Progenitor cell of endocrine pancreas (in vitro differentiated cells): Measurements from ENCODE around the gene PCDHAC1. TPM values are rescaled to one million over a fixed set of nuclear protein-coding genes. Genes with fewer than 3 reads are reported as not detected.

Source experiments
- DNase-seq: peaks from one replicate; pipeline ENCODE4 v3.0.0; 2021; ENCODE audit warnings: low spot score; ENCODE audit not compliant: unreplicated experiment
- H3K27ac Mint-ChIP-seq: 2 replicates; pipeline ENCODE4 v1.8.0; 2021; ENCODE audit warnings: mild to moderate bottlenecking, moderate library complexity, mixed read lengths
- H3K27me3 Mint-ChIP-seq: 2 replicates; pipeline ENCODE4 v1.8.0; 2021; ENCODE audit warnings: mixed read lengths
- H3K36me3 Mint-ChIP-seq: 2 replicates; pipeline ENCODE4 v1.8.0; 2022; ENCODE audit warnings: mixed read lengths; ENCODE audit not compliant: insufficient read depth
- H3K4me1 Mint-ChIP-seq: 2 replicates; pipeline ENCODE4 v1.8.0; 2021; ENCODE audit warnings: low read depth, mixed read lengths
- H3K4me3 Mint-ChIP-seq: 2 replicates; pipeline ENCODE4 v1.8.0; 2021; ENCODE audit warnings: low read depth, mild to moderate bottlenecking, moderate library complexity, mixed read lengths
- H3K9me3 Mint-ChIP-seq: 2 replicates; pipeline ENCODE4 v1.8.0; 2021; ENCODE audit warnings: low read depth, mixed read lengths
- total RNA-seq: library from RNA; stranded (reverse); gene quantifications from 2 replicates; pipeline ENCODE4 v1.2.1, GENCODE V29; 2021
- TF ChIP-seq, protein P1 (sequence below): fragments of 200-600 bp; sonication (generic); IDR thresholded peaks from one replicate; pipeline ENCODE4 v1.5.0; 2021; ENCODE audit warnings: antibody characterized with exemption, mild to moderate bottlenecking; ENCODE audit not compliant: unreplicated experiment

Gene PCDHAC1
- total RNA-seq, 1 donor from 2014 or later, result 7.7 TPM

DNA sequence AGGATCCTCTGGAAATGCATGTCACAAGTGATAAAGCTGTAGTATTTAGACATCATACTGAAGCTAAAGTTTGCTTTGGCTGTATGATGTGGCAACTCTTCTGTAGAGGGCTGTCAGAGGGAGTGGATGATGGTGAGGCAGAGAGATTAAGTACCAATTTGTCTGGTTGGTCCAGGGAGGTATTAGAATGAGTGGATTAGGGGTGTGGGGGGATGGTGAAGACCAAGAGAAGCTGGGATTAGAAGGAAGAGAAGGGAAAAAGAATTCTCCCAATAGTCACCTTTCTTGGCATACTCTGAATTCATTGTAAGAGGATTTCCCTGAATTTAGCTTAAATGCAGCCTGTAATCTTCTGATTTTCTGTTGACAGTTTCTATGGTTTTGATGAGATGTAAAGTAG is 43.8 kb downstream of the PCDHAC1 start:
- Mint-ChIP-seq H3K36me3 (peaks cover 3% of the 10 kb centered on the region), H3K27ac (no peak overlapping the region), H3K4me3 (no peak overlapping the region), H3K9me3 (no peaks in the 10 kb centered on the region), H3K4me1 (peaks cover 5% of the 10 kb centered on the region), H3K27me3 (peaks cover 26% of the 10 kb centered on the region)
- DNase-seq, result no peak
- TF ChIP-seq, protein P1, sequence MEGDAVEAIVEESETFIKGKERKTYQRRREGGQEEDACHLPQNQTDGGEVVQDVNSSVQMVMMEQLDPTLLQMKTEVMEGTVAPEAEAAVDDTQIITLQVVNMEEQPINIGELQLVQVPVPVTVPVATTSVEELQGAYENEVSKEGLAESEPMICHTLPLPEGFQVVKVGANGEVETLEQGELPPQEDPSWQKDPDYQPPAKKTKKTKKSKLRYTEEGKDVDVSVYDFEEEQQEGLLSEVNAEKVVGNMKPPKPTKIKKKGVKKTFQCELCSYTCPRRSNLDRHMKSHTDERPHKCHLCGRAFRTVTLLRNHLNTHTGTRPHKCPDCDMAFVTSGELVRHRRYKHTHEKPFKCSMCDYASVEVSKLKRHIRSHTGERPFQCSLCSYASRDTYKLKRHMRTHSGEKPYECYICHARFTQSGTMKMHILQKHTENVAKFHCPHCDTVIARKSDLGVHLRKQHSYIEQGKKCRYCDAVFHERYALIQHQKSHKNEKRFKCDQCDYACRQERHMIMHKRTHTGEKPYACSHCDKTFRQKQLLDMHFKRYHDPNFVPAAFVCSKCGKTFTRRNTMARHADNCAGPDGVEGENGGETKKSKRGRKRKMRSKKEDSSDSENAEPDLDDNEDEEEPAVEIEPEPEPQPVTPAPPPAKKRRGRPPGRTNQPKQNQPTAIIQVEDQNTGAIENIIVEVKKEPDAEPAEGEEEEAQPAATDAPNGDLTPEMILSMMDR, result no peak

DNA sequence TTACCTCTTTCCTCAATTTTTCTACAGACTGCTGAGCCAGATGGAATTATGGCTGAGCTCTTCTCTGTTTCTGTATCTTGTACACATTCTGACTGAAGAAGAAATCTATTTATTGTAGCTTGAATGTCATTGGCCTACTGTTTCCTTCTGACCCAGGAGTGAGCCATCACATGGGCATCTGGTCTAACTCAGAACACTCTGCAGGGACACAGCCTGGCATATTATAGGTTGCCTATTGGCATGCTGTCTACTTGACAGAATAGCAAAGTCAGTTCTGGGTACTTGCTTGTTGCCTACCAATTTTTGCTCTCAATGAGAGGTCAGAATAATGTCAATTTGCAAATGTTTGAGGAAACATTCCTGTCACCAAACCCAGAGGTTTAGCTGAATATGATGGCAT is 47.5 kb downstream of the PCDHAC1 start:
- DNase-seq, result no peak
- H3K4me1 Mint-ChIP-seq, result no peaks in the 10 kb centered on the region
- no peak overlapping the region for H3K27ac Mint-ChIP-seq
- no peaks in the 10 kb centered on the region for H3K9me3 Mint-ChIP-seq
- peaks cover 3% of the 10 kb centered on the region for H3K27me3 Mint-ChIP-seq
- H3K4me3 Mint-ChIP-seq, result no peak overlapping the region
- H3K36me3 Mint-ChIP-seq, result no peaks in the 10 kb centered on the region
- TF ChIP-seq, protein P1, result no peak

- Mint-ChIP-seq H3K4me3 (no peak overlapping the region), H3K4me1 (no peaks in the 10 kb centered on the region), H3K36me3 (no peaks in the 10 kb centered on the region), H3K27ac (no peak overlapping the region), H3K27me3 (no peaks in the 10 kb centered on the region), H3K9me3 (no peaks in the 10 kb centered on the region)
- no peak for DNase-seq
- TF ChIP-seq, protein P1, result no peak
These were observed 50.9 kb downstream of the PCDHAC1 start for GRCh38 chr5:140977003-140977402.

GRCh38 chr5:140978260-140978659 is 52.2 kb downstream of the PCDHAC1 start:
- H3K4me1 Mint-ChIP-seq, result no peaks in the 10 kb centered on the region
- no peak for DNase-seq
- TF ChIP-seq, protein P1, result no peak

DNA sequence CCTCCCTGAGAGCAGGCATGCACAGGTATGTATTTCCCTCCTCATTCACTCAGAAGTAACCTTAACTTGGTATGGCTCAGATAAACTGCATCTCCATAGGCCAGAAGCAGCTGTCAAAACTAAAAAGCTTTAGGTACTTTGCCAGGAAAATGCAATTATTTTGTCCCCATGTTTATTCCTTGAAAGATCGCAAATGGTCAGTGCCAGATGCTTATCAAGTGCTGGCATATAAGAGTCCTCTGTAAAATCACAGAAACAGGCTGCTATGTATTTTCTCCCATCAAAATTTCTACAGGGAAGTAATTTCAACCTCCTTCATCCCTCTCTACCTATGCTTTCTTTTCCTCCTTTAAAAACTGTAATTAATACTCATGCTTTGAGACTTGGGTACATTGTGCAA is 52.9 kb downstream of the PCDHAC1 start:
- H3K27ac Mint-ChIP-seq, result no peak overlapping the region
- H3K27me3 Mint-ChIP-seq, result no peaks in the 10 kb centered on the region
- peaks cover 2% of the 10 kb centered on the region for H3K36me3 Mint-ChIP-seq
- no peaks in the 10 kb centered on the region for H3K9me3 Mint-ChIP-seq
- no peak overlapping the region for H3K4me3 Mint-ChIP-seq
- TF ChIP-seq, protein P1, result no peak
- no peak for DNase-seq
- no peaks in the 10 kb centered on the region for H3K4me1 Mint-ChIP-seq

More at GRCh38 chr5:140978260-140978659, 52.2 kb downstream of the PCDHAC1 start:
- no peaks in the 10 kb centered on the region for H3K9me3 Mint-ChIP-seq
- H3K27me3 Mint-ChIP-seq, result no peaks in the 10 kb centered on the region
- no peak overlapping the region for H3K4me3 Mint-ChIP-seq
- no peak overlapping the region for H3K27ac Mint-ChIP-seq
- H3K36me3 Mint-ChIP-seq, result peaks cover 2% of the 10 kb centered on the region

Other genes starting within 250 kb of the PCDHAC1 start
- gene HARS1, start 234.9 kb upstream of the PCDHAC1 start, total RNA-seq, result 77.7 and 78.9 TPM in 2 replicates
- gene HARS2, start 234.8 kb upstream of the PCDHAC1 start, total RNA-seq, result 44.7 and 47.5 TPM in 2 replicates
- gene ZMAT2, start 225.9 kb upstream of the PCDHAC1 start, total RNA-seq, result 67.6 and 67.7 TPM in 2 replicates
- not detected in 2 replicates for gene PCDHA1, start 140.2 kb upstream of the PCDHAC1 start, total RNA-seq
- 5.6 and 5.9 TPM in 2 replicates for gene PCDHA2, start 131.4 kb upstream of the PCDHAC1 start, total RNA-seq
- gene PCDHA3, start 125.2 kb upstream of the PCDHAC1 start, total RNA-seq, result 1.5 and 2.4 TPM in 2 replicates
- gene PCDHA4, start 119.2 kb upstream of the PCDHAC1 start, total RNA-seq, result 27.8 and 28.6 TPM in 2 replicates
- 3.4 and 4.4 TPM in 2 replicates for gene PCDHA5, start 104.7 kb upstream of the PCDHAC1 start, total RNA-seq
- gene PCDHA6, start 98.3 kb upstream of the PCDHAC1 start, total RNA-seq, result 12.5 and 13.2 TPM in 2 replicates
- 4.3 and 4.9 TPM in 2 replicates for gene PCDHA7, start 92.0 kb upstream of the PCDHAC1 start, total RNA-seq
- 4.9 and 5.1 TPM in 2 replicates for gene PCDHA8, start 85.1 kb upstream of the PCDHAC1 start, total RNA-seq
- 3.4 and 3.8 TPM in 2 replicates for gene PCDHA9, start 77.9 kb upstream of the PCDHAC1 start, total RNA-seq
- 18.3 and 19.2 TPM in 2 replicates for gene PCDHA10, start 70.4 kb upstream of the PCDHAC1 start, total RNA-seq
- gene PCDHA11, start 57.3 kb upstream of the PCDHAC1 start, total RNA-seq, result 10.0 and 10.5 TPM in 2 replicates
- gene PCDHA12, start 51.0 kb upstream of the PCDHAC1 start, total RNA-seq, result 12.9 and 13.7 TPM in 2 replicates
- gene PCDHA13, start 44.2 kb upstream of the PCDHAC1 start, total RNA-seq, result 3.5 and 3.9 TPM in 2 replicates
- gene PCDHAC2, start 40.2 kb downstream of the PCDHAC1 start, total RNA-seq, result 1.8 and 1.9 TPM in 2 replicates
- gene PCDHB1, start 125.1 kb downstream of the PCDHAC1 start, total RNA-seq, result 0.29 and 0.31 TPM in 2 replicates
- gene PCDHB2, start 168.3 kb downstream of the PCDHAC1 start, total RNA-seq, result 75.5 and 80.4 TPM in 2 replicates
- 9.1 and 9.4 TPM in 2 replicates for gene PCDHB3, start 174.2 kb downstream of the PCDHAC1 start, total RNA-seq
- 4.4 and 4.6 TPM in 2 replicates for gene PCDHB4, start 195.5 kb downstream of the PCDHAC1 start, total RNA-seq
- gene PCDHB5, start 208.9 kb downstream of the PCDHAC1 start, total RNA-seq, result 29.4 and 32.4 TPM in 2 replicates
- gene PCDHB6, start 223.8 kb downstream of the PCDHAC1 start, total RNA-seq, result 2.4 and 2.7 TPM in 2 replicates
- 0.93 and 1.1 TPM in 2 replicates for gene PCDHB7, start 246.3 kb downstream of the PCDHAC1 start, total RNA-seq